Chondrocyte (in vitro differentiated cells): ENCODE data around the gene SORL1. TPM values are rescaled to one million over a fixed set of nuclear protein-coding genes. Genes with fewer than 3 reads are reported as not detected.

Source experiments
- DNase-seq: peaks from one replicate; pipeline ENCODE4 v3.0.0; 2021; ENCODE audit warnings: mixed read lengths, low spot score
- H3K27ac Mint-ChIP-seq: one replicate; pipeline ENCODE4 v1.8.0; 2021; ENCODE audit warnings: mild to moderate bottlenecking, moderate library complexity, mixed read lengths; ENCODE audit not compliant: unreplicated experiment
- H3K27me3 Mint-ChIP-seq: 2 replicates; pipeline ENCODE4 v1.8.0; 2021; ENCODE audit warnings: low read depth, mixed read lengths
- H3K36me3 Mint-ChIP-seq: 2 replicates; pipeline ENCODE4 v1.8.0; 2021; ENCODE audit warnings: low read depth, mixed read lengths
- H3K4me1 Mint-ChIP-seq: 2 replicates; pipeline ENCODE4 v1.8.0; 2021; ENCODE audit warnings: low read depth, mild to moderate bottlenecking, mixed read lengths
- H3K4me3 Mint-ChIP-seq: one replicate; pipeline ENCODE4 v1.8.0; 2021; ENCODE audit warnings: mild to moderate bottlenecking, moderate library complexity, mixed read lengths; ENCODE audit not compliant: unreplicated experiment
- H3K9me3 Mint-ChIP-seq: 2 replicates; pipeline ENCODE4 v1.8.0; 2021; ENCODE audit warnings: low read depth, mixed read lengths
- CTCF ChIP-seq: fragments of 200-600 bp; sonication (generic); IDR thresholded peaks from 2 replicates; pipeline ENCODE4 v1.5.0; 2021; ENCODE audit warnings: antibody characterized with exemption, mild to moderate bottlenecking, moderate library complexity
- total RNA-seq: library from RNA; stranded (reverse); gene quantifications from 3 replicates; pipeline ENCODE4 v1.2.1, GENCODE V29; 2021

SORL1 gene
- total RNA-seq, 1 donor from 2014 or later, result 0.87 TPM

DNA sequence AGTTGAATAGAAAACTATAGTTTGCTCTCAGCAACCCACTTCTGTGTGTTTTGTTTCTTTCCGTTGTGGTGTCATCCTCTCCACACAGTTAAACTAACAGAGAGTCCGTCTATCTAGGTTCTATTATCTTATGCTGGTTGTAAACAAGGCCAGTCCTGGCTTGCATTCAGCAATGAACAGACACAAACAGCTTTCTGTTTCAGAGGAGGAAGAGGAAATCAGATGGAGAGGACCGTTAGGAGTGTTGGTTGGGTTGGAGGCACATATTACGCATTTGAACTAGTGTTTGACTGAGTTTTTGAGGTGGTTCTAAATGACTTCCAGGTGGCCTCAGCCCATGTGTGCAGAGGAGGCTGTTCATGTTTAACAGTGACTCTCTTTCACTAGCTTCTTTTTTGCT lies 130.2 kb downstream of the SORL1 start:
- H3K36me3 Mint-ChIP-seq, result peaks cover 9% of the 10 kb centered on the region
- DNase-seq, result no peak
- peaks cover 14% of the 10 kb centered on the region for H3K9me3 Mint-ChIP-seq

GRCh38 chr11:121583825-121584224 lies 131.7 kb downstream of the SORL1 start:
- TF ChIP-seq CTCF, result no peak
- no peak overlapping the region for H3K27ac Mint-ChIP-seq
- H3K4me1 Mint-ChIP-seq, result no peaks in the 10 kb centered on the region
- peaks cover 8% of the 10 kb centered on the region for H3K36me3 Mint-ChIP-seq
- no peak for DNase-seq
- no peak overlapping the region for H3K4me3 Mint-ChIP-seq
- H3K9me3 Mint-ChIP-seq, result peaks cover 14% of the 10 kb centered on the region
- H3K27me3 Mint-ChIP-seq, result peaks cover 16% of the 10 kb centered on the region

More for the DNA sequence above, 130.2 kb downstream of the SORL1 start:
- peaks cover 18% of the 10 kb centered on the region for H3K27me3 Mint-ChIP-seq
- H3K4me3 Mint-ChIP-seq, result no peak overlapping the region
- H3K27ac Mint-ChIP-seq, result no peak overlapping the region
- H3K4me1 Mint-ChIP-seq, result no peaks in the 10 kb centered on the region
- no peak for TF ChIP-seq CTCF

GRCh38 chr11:121586750-121587149 lies 134.6 kb downstream of the SORL1 start:
- Mint-ChIP-seq H3K27ac (no peak overlapping the region), H3K27me3 (peaks cover 25% of the 10 kb centered on the region), H3K9me3 (no peaks in the 10 kb centered on the region), H3K36me3 (peaks cover 1% of the 10 kb centered on the region), H3K4me3 (no peak overlapping the region), H3K4me1 (no peaks in the 10 kb centered on the region)
- TF ChIP-seq CTCF, result no peak
- DNase-seq, result no peak

DNA sequence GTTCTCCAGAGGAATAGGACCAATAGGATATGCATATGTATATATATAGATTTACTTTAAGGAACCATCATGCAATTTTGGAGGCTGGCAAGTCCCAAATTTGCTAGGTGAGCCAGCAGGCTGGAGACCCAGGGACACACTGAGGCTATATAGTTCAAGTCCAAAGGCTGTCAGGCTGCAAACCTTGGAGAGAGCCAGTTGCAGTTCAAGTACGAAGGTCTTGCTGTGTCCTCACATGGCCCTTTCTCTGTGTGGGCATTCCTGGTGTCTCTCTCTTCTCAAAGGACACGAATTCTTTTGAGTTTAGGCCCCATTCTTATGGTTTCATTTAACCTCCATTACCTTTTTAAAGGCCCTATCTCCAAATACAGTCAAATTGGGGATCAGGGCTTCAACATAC lies 135.1 kb downstream of the SORL1 start:
- Mint-ChIP-seq H3K9me3 (no peaks in the 10 kb centered on the region), H3K4me1 (no peaks in the 10 kb centered on the region), H3K4me3 (no peak overlapping the region), H3K27me3 (peaks cover 25% of the 10 kb centered on the region), H3K36me3 (peaks cover 1% of the 10 kb centered on the region), H3K27ac (no peak overlapping the region)
- TF ChIP-seq CTCF, result no peak
- DNase-seq, result no peak

- Mint-ChIP-seq H3K4me3 (no peak overlapping the region), H3K4me1 (no peaks in the 10 kb centered on the region), H3K27me3 (peaks cover 27% of the 10 kb centered on the region), H3K27ac (no peak overlapping the region), H3K9me3 (peaks cover 3% of the 10 kb centered on the region), H3K36me3 (peaks cover 3% of the 10 kb centered on the region)
- TF ChIP-seq CTCF, result no peak
- no peak for DNase-seq
Measured at GRCh38 chr11:121588747-121589146, 136.6 kb downstream of the SORL1 start.
